ENCODE results near the gene SDK1.

Gene SDK1

GRCh38 chr7:4272141-4272540, 971.1 kb downstream of the SDK1 start:
- Histone ChIP-seq H4K20me1 (ENCODE audit: insufficient read depth, low read length) (no peaks in the 10 kb centered on the region), H2AFZ (ENCODE audit: low read depth, low read length) (no peak overlapping the region), H3K4me2 (ENCODE audit: insufficient read depth, low read length) (no peak overlapping the region), H3K27me3 (ENCODE audit: insufficient read depth, low read length, poor library complexity) (no peaks in the 10 kb centered on the region), H3K27ac (ENCODE audit: low read length) (no peak overlapping the region), H3K36me3 (ENCODE audit: insufficient read depth, low read length) (no peaks in the 10 kb centered on the region), H3K4me3 (ENCODE audit: low read depth in 1 of 2, low read length in 2 of 2) (no peak overlapping the region), H3K4me1 (ENCODE audit: insufficient read depth, low read length) (no peaks in the 10 kb centered on the region), H3K9me3 (ENCODE audit: insufficient read depth, low read length, severe bottlenecking) (no peaks in the 10 kb centered on the region), H3K9ac (ENCODE audit: low read depth, low read length) (no peak overlapping the region), H3K79me2 (ENCODE audit: insufficient read depth, low read length) (no peaks in the 10 kb centered on the region)
- DNase-seq (no peak), ATAC-seq (ENCODE audit: insufficient read depth, low read depth) (no peak)
- TF ChIP-seq EZH2 (IDR thresholded peaks at IDR 0.05; ENCODE audit: borderline replicate concordance, low read depth, low read length, severe bottlenecking) (no peak), CTCF (IDR thresholded peaks at IDR 0.05; ENCODE audit: borderline replicate concordance, extremely low read depth, low read length, poor library complexity, severe bottlenecking) (no peak)

- no peaks in the 10 kb centered on the region for H3K27me3 ChIP-seq (ENCODE audit: insufficient read depth, low read length, poor library complexity)
- no peaks in the 10 kb centered on the region for H3K79me2 ChIP-seq (ENCODE audit: insufficient read depth, low read length)
- H3K36me3 ChIP-seq (ENCODE audit: insufficient read depth, low read length), result no peaks in the 10 kb centered on the region
- H3K4me2 ChIP-seq (ENCODE audit: insufficient read depth, low read length), result no peak overlapping the region
- no peak for TF ChIP-seq EZH2 (IDR thresholded peaks at IDR 0.05; ENCODE audit: borderline replicate concordance, low read depth, low read length, severe bottlenecking)
- no peak for TF ChIP-seq CTCF (IDR thresholded peaks at IDR 0.05; ENCODE audit: borderline replicate concordance, extremely low read depth, low read length, poor library complexity, severe bottlenecking)
- ATAC-seq (ENCODE audit: insufficient read depth, low read depth), result no peak
- H3K4me3 ChIP-seq (ENCODE audit: low read depth in 1 of 2, low read length in 2 of 2), result no peak overlapping the region
- no peaks in the 10 kb centered on the region for H3K9me3 ChIP-seq (ENCODE audit: insufficient read depth, low read length, severe bottlenecking)
- no peak for DNase-seq
- H3K27ac ChIP-seq (ENCODE audit: low read length), result no peak overlapping the region
- H3K9ac ChIP-seq (ENCODE audit: low read depth, low read length), result no peak overlapping the region
- no peaks in the 10 kb centered on the region for H4K20me1 ChIP-seq (ENCODE audit: insufficient read depth, low read length)
- H2AFZ ChIP-seq (ENCODE audit: low read depth, low read length), result no peak overlapping the region
- H3K4me1 ChIP-seq (ENCODE audit: insufficient read depth, low read length), result no peaks in the 10 kb centered on the region
These were observed 972.6 kb downstream of the SDK1 start for GRCh38 chr7:4273566-4274230.

GRCh38 chr7:4274286-4274685, 973.2 kb downstream of the SDK1 start:
- Histone ChIP-seq H3K79me2 (ENCODE audit: insufficient read depth, low read length) (no peaks in the 10 kb centered on the region), H3K36me3 (ENCODE audit: insufficient read depth, low read length) (no peaks in the 10 kb centered on the region), H3K27me3 (ENCODE audit: insufficient read depth, low read length, poor library complexity) (no peaks in the 10 kb centered on the region), H3K4me2 (ENCODE audit: insufficient read depth, low read length) (no peak overlapping the region), H2AFZ (ENCODE audit: low read depth, low read length) (no peak overlapping the region), H3K4me3 (ENCODE audit: low read depth in 1 of 2, low read length in 2 of 2) (no peak overlapping the region), H3K9me3 (ENCODE audit: insufficient read depth, low read length, severe bottlenecking) (no peaks in the 10 kb centered on the region), H3K9ac (ENCODE audit: low read depth, low read length) (no peak overlapping the region), H3K4me1 (ENCODE audit: insufficient read depth, low read length) (no peaks in the 10 kb centered on the region), H4K20me1 (ENCODE audit: insufficient read depth, low read length) (no peaks in the 10 kb centered on the region), H3K27ac (ENCODE audit: low read length) (no peak overlapping the region)
- DNase-seq, result no peak
- ATAC-seq (ENCODE audit: insufficient read depth, low read depth), result no peak
- TF ChIP-seq CTCF (IDR thresholded peaks at IDR 0.05; ENCODE audit: borderline replicate concordance, extremely low read depth, low read length, poor library complexity, severe bottlenecking) (no peak), EZH2 (IDR thresholded peaks at IDR 0.05; ENCODE audit: borderline replicate concordance, low read depth, low read length, severe bottlenecking) (no peak)
